ENCODE measurements around the gene LAPTM4A.
A peak's percentile ranks its signal among the peaks of the same experiment; 100 is the strongest.

LAPTM4A gene

GRCh38 chr2:19990416-19990728 is 61.1 kb downstream of the LAPTM4A start:
- Histone ChIP-seq H2AFZ (peak overlapping the region; percentile 94), H3K27ac (peak overlapping the region; percentile 0), H3K4me2 (ENCODE audit: low read length) (peak overlapping the region; percentile 97), H3K9me3 (ENCODE audit: control insufficient read depth, low read length) (no peaks in the 10 kb centered on the region), H3K9ac (no peak overlapping the region), H3K79me2 (peaks cover 5% of the 10 kb centered on the region), H3K4me3 (ENCODE audit: low read depth, low read length) (peak overlapping the region; percentile 91), H3K4me1 (peaks cover 6% of the 10 kb centered on the region), H3K27me3 (ENCODE audit: control insufficient read depth, insufficient read depth, low read length) (no peaks in the 10 kb centered on the region), H3K36me3 (ENCODE audit: control insufficient read depth, insufficient read depth, low read length) (no peaks in the 10 kb centered on the region)
- no peak for TF ChIP-seq CTCF (IDR thresholded peaks at IDR 0.05)

DNA sequence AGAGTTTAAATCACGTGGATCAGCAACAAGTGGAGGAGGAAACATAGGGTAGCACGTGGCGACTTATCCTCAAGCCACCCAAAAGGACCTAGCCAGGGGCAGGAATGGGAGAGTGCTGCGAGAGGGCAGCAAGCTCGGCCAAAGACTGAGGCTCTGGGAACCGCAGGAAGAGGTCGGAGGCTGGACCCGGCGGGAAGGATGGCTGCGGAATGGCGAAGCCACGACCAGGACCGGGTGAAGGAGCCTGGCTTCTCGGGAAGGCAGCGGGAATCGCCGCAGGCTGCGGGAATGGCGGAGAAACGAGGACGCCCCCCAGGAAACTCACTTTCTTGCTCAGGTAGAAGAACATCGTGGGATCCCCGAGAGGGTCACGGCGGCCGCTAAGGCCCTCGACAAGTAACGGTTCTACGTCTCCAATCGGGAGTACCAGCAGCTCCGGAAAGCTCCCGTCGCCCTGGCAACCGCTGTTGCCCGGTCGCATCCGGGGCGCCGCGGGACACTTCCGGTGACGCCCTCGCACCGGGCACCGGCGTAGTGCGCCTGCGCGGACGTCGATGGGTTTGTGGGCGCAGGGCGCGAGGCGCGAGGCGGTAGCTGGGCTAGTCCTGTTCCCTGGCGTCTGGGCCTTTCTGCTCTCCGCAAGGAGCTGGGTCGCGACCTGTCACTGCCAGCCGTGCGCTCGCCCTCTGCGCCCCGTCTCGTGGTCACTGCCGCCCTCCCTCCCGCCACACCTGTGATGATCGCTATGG is 61.6 kb downstream of the LAPTM4A start, which contains the start of gene WDR35:
WDR35 (minus strand) TSS at position 439 of the 749 bp plus-strand sequence; CDS start at position 349, 90 bp downstream.
- no peaks in the 10 kb centered on the region for H3K9me3 ChIP-seq (ENCODE audit: control insufficient read depth, low read length)

DNA sequence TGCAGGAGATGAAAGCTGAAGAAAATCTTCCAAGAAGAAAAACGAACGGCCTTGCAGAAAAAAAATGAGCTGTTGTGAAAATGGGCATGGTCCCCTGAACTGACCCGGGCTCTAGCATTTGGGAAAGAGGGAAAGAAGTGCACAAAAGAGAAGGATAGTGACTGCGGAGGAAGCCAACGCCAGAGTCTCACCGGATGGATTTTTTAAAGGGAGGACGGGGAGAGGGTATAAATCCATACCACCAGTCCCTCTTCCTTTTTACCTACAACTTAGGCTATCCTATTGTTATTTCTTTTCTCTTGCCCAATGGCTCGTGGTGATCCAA is 62.1 kb downstream of the LAPTM4A start:
- Histone ChIP-seq H3K27ac (peak overlapping the region; percentile 33), H2AFZ (peak overlapping the region; percentile 94), H3K9me3 (ENCODE audit: control insufficient read depth, low read length) (no peaks in the 10 kb centered on the region), H3K4me1 (peaks cover 6% of the 10 kb centered on the region), H3K36me3 (ENCODE audit: control insufficient read depth, insufficient read depth, low read length) (no peaks in the 10 kb centered on the region), H3K79me2 (peaks cover 5% of the 10 kb centered on the region), H3K9ac (no peak overlapping the region), H3K27me3 (ENCODE audit: control insufficient read depth, insufficient read depth, low read length) (no peaks in the 10 kb centered on the region), H3K4me3 (ENCODE audit: low read depth, low read length) (peak overlapping the region; percentile 91), H3K4me2 (ENCODE audit: low read length) (peak overlapping the region; percentile 97)
- no peak for TF ChIP-seq CTCF (IDR thresholded peaks at IDR 0.05)

More for the DNA sequence above, 61.6 kb downstream of the LAPTM4A start, which contains the start of gene WDR35:
- Histone ChIP-seq H3K4me2 (ENCODE audit: low read length) (peak within 1 kb of the TSS; percentile 97), H3K27me3 (ENCODE audit: control insufficient read depth, insufficient read depth, low read length) (no peaks in the 10 kb centered on the region), H3K9ac (no peak within 1 kb of the TSS), H3K4me3 (ENCODE audit: low read depth, low read length) (peak within 1 kb of the TSS; percentile 91), H3K36me3 (ENCODE audit: control insufficient read depth, insufficient read depth, low read length) (no peaks in the 10 kb centered on the region), H3K79me2 (peaks cover 5% of the 10 kb centered on the region), H3K4me1 (peaks cover 6% of the 10 kb centered on the region), H2AFZ (peak within 1 kb of the TSS; percentile 94), H3K27ac (peak within 1 kb of the TSS; percentile 33)
- no peak for TF ChIP-seq CTCF (IDR thresholded peaks at IDR 0.05)

- no peak overlapping the region for H3K9ac ChIP-seq
These were observed 62.8 kb downstream of the LAPTM4A start for GRCh38 chr2:19988600-19988999.

More at GRCh38 chr2:19988600-19988999, 62.8 kb downstream of the LAPTM4A start:
- no peaks in the 10 kb centered on the region for H3K36me3 ChIP-seq (ENCODE audit: control insufficient read depth, insufficient read depth, low read length)
- peak overlapping the region; percentile 91 for H3K4me3 ChIP-seq (ENCODE audit: low read depth, low read length)
- no peak overlapping the region for H3K27ac ChIP-seq
- H3K27me3 ChIP-seq (ENCODE audit: control insufficient read depth, insufficient read depth, low read length), result no peaks in the 10 kb centered on the region
- no peaks in the 10 kb centered on the region for H3K9me3 ChIP-seq (ENCODE audit: control insufficient read depth, low read length)
- H2AFZ ChIP-seq, result no peak overlapping the region
- peaks cover 5% of the 10 kb centered on the region for H3K79me2 ChIP-seq
- no peak for TF ChIP-seq CTCF (IDR thresholded peaks at IDR 0.05)
- H3K4me2 ChIP-seq (ENCODE audit: low read length), result peak overlapping the region; percentile 97
- H3K4me1 ChIP-seq, result peaks cover 6% of the 10 kb centered on the region

Measured in parathyroid adenoma (tissue), 2 donors.